ENCODE data around the gene SLC17A4. TPM values are rescaled to one million over a fixed set of nuclear protein-coding genes. Genes with fewer than 3 reads are reported as not detected.

SLC17A4 gene, protein sequence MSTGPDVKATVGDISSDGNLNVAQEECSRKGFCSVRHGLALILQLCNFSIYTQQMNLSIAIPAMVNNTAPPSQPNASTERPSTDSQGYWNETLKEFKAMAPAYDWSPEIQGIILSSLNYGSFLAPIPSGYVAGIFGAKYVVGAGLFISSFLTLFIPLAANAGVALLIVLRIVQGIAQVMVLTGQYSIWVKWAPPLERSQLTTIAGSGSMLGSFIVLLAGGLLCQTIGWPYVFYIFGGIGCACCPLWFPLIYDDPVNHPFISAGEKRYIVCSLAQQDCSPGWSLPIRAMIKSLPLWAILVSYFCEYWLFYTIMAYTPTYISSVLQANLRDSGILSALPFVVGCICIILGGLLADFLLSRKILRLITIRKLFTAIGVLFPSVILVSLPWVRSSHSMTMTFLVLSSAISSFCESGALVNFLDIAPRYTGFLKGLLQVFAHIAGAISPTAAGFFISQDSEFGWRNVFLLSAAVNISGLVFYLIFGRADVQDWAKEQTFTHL
- total RNA-seq, result not detected in 2 replicates

DNA sequence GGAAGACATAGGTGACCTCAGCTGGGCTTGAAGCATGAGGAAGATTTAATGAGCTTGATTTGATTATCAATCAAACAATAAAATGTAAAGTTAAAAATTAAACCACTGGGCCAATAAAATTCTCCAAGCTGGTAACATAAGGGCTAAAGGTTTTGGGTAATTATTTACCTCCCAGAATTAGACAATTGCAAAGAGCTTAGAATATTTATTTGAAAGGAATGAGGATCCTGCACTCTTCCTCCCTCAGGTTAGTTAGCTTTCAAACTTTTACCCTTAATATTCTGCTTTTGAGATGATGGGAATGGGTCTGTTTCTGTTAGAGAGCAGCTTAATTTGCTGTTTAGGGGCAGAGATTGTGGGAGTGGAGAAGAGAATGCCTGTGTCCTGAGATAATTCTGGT, at the start of gene SLC17A4:
Gene SLC17A4 (plus strand): TSS at position 208 of the 400 bp plus-strand sequence. CDS start 7,221 bp downstream, outside the sequence.
- no peak for DNase-seq (ENCODE audit: low read depth in 2 of 2)

DNA sequence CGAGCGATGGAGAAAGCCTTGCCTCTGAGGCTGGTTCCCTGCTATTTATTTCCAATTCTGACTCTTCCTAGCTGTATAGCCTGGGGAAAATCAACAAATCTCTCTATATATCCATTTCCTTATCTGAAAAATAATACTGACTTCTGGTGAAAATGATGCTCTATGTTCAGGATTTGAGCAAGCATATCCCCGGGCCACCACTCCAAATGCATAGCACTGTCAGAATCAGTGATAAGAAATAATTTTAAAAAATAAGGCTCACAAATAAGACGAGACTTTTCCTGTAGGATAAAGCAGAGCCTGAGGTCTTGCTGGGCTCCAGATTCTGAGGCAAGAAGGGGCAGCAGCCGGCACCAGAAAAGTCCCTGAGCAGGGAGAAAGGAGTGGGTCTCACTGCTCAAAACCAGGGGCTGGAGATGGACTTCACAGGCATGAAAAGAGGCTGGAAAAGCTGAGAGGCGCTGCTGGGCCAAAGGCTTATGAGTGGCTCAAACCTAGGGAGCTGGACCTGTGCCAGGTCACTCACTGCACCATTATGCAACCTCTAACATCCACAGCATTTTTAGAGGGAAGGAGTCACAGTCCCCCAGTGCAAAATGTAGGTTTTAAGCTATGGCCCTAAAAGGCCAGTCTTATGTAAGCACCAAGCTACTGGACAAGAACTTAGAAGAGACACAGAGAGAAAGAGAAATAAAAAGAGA, 48.1 kb upstream of the SLC17A4 start:
- no peak for DNase-seq (ENCODE audit: low read depth in 2 of 2)

DNA sequence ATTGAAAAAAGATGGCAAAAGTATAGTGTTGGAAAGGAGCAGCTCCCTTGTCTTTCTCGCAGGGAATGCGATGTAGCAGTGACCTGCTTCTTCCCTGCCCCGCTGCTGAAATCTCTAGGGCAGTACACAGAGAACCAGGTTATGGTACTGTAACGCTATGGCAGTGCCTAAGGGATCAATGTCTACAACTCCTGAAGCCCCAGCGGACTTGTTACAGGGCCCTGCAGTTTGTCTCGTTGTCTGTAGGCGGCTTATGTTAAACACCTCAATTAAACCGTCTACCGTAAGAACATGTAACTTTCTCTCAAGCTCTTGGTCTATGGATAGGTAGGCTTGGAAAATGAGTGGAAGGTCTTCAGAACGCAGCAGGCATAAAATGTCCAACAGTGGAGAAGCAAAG, 44.8 kb upstream of the SLC17A4 start:
- no peak for DNase-seq (ENCODE audit: low read depth in 2 of 2)

DNA sequence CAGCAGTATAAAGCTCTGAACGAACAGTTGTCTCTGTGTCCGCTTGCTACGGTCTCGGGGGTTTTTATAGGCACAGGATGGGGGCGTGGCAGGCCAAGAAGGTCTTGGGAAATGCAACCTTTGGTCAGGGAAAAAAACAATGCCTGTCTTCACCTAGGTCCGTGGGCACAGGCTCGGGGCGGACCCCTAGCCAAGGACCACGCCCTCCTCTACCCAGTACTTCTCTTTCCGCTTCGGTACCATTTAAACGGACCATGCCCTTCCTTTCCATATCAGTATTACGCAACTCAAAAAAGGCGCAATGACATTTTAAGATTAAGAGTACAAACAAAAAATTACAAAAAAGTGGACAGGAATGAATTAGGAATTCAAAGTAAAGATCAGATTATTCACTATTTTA, 44.3 kb upstream of the SLC17A4 start:
- no peak for DNase-seq (ENCODE audit: low read depth in 2 of 2)

DNA sequence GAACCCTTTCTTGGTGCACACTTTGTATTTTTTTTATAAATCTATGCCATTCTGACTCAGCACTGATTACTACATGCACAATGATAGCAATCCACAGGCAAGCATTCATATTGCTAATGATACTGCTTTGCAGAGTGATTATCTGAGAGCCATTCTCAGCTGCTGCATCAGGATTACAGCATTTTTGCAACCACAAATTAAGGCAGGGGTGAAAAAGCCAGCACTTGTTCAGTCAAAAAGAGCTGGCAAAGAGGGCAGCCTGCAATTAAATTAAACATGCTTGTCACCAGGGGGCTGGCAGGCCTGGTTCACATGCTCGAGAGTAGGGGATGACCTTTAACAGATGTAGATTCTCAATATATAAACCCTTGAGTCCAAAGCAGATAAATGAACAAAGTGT, 40.7 kb upstream of the SLC17A4 start:
- no peak for DNase-seq (ENCODE audit: low read depth in 2 of 2)

DNA sequence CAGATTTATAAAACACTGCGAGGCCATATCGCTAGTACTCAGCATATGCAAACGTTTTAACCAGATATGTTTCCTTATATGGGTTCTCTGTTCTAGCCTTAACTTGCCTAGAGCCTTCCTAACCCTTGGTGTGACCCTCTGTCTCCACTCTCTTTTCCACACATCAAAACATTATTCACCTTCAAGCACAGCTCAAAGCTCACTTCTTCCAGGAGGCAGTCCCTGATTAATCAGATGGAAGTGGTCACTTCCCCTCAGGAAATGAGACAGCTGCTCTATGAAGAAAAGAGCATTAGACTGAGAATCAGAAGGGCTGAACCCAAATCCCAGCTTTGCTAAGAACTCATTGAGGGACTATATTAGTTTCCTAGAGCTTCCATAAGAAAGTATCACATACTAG, 39.8 kb upstream of the SLC17A4 start:
- DNase-seq (ENCODE audit: low read depth in 2 of 2), result peak in 1 of 2 donors; percentile 83

DNA sequence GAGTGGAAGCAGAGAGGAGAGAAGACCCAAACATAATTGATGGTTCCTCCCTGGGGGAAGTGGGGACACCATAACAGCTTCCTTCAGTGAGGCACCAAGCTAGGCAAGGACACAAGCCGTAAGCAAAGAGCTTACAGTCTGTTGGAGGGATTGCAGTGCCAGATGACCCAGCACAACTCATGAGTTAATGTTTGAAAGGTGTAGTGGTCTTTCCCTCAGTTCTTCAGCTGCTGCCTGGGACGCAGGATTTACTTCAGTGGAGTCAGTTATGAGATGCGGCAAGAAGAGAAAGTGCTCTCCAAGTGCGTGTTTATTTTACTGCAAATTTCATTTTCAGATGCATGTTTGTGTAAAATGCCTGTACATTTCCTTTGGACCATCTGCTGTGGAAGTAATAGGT, 38.7 kb upstream of the SLC17A4 start:
- no peak for DNase-seq (ENCODE audit: low read depth in 2 of 2)

DNA sequence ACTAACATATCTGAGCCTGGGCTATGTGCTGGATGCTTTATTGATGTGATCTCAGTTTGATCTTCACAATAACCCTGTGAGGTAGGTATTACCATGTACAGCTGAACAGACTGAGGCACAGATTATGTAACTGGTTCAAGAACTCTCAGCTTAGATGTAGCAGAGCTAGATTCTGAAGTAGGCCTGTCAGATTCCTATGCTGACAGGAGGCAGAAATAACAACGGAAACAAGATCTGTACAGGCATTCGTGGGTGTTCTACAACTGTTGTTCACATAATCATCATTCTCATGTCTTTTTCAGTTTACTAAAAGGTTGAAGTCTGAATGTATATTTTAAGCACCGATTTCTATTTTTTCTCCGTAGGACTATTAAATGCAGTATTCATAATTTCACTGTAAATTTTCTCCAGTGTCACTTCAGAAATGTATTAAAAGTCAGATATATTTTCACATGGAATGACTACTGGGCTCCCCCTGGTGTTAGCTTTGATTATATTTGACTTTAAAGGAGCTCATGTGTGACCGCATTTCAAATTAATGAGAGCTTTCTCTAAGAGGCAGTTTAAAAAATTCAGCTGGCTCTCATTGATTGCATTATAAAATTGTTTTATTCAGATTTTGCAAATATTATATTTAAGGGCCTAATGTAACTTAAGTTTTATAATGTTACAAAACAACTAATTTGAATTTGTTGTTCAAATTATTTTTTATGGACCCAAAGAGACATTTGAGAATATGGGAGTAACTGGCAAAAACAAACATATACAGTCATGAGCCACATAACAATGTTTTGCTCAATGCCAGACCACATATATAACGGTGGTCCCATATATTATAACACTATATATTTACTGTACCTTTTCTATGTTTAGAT, 36.4 kb upstream of the SLC17A4 start:
- DNase-seq (ENCODE audit: low read depth in 2 of 2), result peak; percentile 40 to 41

DNA sequence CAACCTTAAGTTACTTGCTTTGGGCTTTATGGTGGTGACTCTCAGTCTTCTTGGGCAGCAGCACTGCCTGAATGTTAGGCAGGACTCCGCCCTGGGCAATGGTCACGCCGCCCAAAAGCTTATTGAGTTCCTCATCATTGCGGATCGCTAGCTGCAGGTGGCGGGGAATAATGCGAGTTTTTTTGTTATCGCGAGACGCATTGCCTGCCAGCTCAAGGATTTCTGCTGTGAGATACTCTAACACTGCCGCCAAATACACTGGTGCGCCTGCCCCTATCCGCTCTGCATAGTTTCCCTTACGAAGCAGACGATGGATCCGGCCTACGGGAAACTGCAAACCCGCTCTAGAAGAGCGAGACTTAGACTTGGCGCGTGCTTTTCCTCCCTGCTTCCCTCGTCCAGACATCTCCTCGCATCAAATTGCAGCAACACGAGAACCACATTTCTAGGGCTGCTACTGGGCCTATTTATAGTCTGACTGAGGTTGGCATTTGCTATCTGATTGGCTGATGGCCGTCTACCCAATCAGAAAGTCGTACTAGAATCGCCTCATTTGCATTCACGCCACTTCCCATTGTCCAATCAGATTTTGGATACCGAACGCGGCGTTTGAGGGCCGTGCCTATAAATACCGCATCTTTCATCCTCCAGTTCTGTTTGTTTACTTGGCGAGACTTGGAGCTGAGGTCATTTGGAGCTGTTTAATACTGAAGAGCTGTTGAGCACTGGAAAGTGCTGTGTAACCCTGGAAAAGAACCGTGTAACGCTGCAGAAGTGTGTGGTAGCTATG, 28.2 kb upstream of the SLC17A4 start:
- no peak for DNase-seq (ENCODE audit: low read depth in 2 of 2)

DNA sequence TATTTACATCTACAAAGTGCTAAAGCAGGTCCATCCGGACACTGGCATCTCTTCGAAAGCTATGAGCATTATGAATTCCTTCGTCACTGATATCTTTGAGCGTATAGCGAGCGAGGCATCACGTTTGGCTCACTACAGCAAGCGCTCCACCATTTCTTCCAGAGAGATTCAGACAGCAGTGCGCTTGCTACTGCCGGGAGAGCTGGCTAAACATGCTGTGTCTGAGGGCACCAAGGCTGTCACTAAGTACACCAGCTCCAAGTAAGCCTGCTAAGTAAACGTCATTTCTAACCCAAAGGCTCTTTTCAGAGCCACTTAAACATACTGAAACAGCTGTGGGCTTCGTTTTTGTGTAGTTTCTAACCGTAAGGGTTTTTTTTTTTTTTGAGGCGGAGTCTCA, 27.5 kb upstream of the SLC17A4 start:
- DNase-seq (ENCODE audit: low read depth in 2 of 2), result no peak

DNA sequence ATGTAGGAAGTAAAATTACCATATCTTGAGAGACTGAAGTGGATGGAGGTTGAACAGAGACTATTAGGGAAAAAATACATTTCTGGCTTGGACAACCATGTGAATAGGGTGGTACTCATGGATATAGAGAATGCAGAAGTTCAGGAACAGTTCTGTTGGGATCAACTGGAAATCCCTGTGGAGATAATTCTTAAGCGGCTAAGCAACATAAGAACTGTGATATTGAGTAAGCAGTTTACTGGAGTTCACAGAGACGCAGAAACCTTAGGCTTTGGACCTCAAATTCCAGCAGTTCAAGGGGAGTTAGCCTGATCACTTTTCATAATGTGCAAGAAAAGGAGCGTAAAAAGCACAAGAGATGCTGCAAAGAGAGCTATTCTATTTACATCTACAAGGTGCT, 23.6 kb upstream of the SLC17A4 start:
- no peak for DNase-seq (ENCODE audit: low read depth in 2 of 2)

DNA sequence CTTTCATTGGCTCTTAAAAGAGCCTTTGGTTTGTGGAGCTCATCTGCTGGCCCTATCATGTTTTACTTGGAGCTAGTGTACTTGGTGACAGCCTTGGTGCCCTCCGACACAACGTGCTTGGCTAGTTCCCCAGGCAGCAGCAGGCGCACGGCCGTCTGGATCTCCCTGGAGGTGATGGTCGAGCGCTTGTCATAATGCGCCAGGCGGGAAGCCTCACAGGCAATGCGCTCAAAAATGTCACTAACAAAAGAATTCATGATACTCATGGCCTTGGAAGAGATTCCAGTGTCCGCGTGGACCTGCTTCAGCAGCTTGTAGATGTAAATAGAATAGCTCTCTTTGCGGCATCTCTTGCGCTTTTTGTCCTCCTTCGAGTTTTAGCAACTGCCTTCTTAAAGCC, 22.8 kb upstream of the SLC17A4 start:
- DNase-seq (ENCODE audit: low read depth in 2 of 2), result no peak

DNA sequence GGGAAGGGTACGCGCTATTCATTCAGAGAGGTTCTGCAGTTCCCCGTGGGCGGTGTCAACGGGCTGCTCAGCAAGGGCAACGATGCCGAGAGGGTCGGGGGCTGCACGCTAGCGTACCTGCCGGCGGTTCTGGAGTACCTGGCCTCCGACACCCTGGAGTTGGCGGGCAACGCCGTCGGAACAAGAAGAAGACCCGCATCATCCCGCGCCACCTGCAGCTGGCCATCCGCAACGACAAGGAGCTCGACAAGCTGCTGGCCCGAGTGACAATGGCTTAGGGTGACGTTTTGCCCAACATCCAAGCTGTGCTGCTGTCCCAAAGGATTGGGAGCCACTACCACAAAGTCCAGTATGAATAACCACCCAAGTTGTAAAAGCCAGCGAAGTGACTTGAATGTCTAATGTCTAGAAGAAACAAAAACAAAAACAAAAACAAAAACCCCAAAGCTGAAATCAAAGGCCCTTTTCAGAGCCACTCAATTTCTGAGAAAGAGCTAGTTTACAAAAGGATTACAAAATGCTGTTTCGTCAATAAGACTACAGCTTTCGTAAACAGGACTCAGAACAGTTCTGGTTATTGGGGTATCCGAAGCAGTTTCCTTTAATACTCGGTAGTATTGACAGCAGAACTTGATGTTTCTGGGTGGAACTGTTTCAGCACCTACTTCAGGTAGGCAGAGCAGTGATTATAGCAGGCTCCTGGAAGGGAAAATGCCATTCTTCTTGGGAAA, 21.9 kb upstream of the SLC17A4 start:
- no peak for DNase-seq (ENCODE audit: low read depth in 2 of 2)

DNA sequence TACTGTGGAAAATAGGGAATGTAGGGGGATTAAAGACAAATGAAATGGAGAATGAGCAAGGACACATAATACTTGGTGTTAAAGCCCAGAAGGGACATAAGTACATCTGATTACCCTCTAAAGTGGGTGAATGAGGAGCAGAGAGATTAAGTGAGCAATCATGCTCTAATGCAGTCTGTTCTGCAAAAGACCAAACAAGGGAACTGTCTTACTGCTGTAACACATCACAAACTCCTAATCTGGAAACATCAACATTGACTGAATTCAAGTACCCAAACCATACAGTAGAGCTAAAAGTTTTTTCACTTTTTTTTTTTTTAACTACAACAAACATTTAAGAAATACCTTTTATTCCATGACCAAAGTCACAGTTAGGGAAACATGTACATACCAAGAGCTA, 19.3 kb upstream of the SLC17A4 start:
- no peak for DNase-seq (ENCODE audit: low read depth in 2 of 2)

DNA sequence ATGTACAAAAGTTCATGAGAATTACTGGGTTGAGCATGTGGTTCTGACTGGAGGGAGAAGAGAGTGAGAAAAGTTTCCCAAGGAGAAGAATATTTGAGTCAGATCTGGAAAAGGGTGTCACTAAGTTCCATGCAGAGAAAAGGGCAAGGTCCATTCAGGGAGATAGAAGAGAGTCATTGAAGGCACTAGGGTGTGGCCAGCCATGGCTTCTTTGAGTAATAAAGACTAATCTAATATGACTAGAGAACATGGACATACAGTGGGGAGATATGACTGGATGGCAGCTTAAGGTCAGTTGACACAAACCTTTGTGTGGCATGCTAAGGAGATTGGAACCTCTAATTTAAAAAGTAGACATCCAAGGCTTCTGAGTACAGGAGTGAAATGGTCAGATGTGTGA, 10.7 kb upstream of the SLC17A4 start:
- no peak for DNase-seq (ENCODE audit: low read depth in 2 of 2)

DNA sequence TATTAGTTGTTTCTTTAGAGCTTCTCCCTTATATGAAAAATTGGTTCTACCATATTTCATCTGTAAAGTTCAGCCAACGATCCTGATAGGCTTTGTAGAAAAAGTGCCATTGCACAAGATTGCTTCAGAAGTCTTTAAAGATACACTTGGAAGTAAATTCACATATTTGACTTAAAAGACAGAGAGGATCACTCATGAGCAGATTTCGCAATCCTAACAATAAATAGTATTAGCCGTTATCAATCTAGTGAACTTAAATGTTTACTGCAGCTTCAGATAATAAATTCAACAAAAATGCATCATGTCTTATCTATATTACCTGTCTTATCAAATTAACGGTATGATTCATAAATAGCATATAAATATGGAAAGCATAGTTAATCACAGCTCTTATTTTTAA, 8.7 kb upstream of the SLC17A4 start:
- DNase-seq (ENCODE audit: low read depth in 2 of 2), result no peak

DNA sequence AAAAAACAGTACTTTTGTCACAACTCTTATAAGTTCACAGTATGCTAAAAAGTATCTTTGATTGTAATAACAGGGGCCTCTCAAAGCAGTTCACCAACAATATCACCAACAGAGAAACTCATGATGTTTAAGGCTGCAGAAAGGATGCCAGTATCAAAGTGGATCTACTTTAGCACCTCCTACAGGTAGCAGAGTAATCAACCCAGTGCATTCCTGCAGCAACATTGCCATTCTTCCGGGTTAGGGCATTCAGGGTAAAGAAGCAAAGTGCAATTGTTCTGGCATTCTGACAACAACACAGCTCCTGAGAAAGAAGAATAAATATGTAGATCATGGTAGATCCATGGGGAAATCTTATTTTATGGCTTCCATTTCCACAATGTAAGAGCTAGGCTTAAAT, 7.6 kb upstream of the SLC17A4 start:
- DNase-seq (ENCODE audit: low read depth in 2 of 2), result no peak

DNA sequence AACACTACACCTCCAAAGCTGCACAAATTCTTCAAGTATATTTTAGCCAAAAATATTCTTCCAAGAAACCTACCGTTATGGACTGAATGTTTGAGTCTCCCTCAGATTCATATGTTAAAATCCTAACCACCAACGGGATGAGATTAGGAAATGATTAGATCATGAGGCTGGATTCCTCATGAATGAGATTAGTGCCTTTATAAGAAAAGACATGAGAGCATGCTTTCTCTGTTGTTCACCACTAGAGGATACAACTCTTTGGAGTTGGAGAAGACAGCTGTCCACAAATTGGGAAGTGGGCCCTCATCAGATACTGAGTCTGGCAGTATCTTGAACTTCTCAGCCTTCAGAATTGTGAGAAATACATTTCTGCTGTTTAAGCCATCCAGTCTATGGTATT, 7.1 kb upstream of the SLC17A4 start:
- DNase-seq (ENCODE audit: low read depth in 2 of 2), result no peak

DNA sequence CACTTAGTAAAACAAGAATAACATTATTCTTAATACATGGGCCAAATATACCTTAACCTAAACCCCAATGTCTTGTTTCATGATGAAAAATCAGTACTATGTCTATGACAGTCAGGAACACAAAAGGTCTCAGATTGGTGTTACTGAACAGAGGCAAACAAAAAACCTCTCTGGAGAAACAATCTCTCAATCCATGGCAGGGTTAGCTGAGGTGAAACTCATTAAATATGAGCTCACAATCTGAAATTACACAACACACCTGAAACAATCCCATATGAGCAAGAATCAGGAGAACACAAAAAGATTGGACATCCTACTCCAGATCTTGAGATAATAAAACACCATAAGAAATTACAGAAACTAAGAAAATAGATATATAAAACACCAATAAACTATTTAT, 6.5 kb upstream of the SLC17A4 start:
- no peak for DNase-seq (ENCODE audit: low read depth in 2 of 2)
